H9 (cell line): Measurements from ENCODE around the gene HOXA7. TPM values are rescaled to one million over a fixed set of nuclear protein-coding genes. Genes with fewer than 3 reads are reported as not detected.

Source experiments
- DNase-seq: peaks from one replicate; pipeline ENCODE4 v3.0.0-alpha.2; 2017
- H2AFZ ChIP-seq: one replicate; pipeline ENCODE4 v1.6.1; 2013; ENCODE audit warnings: mild to moderate bottlenecking, low read length, control low read depth, moderate library complexity
- H2AK5ac ChIP-seq: 2 replicates; pipeline ENCODE4 v1.6.1; 2013; ENCODE audit warnings: low read length, control low read depth, mixed read lengths; ENCODE audit not compliant: insufficient read length
- H2BK120ac ChIP-seq: one replicate; pipeline ENCODE4 v1.6.1; 2013; ENCODE audit warnings: low read depth, mild to moderate bottlenecking, low read length, control low read depth, inconsistent platforms; ENCODE audit not compliant: poor library complexity, severe bottlenecking
- H2BK12ac ChIP-seq: 2 replicates; pipeline ENCODE4 v1.6.1; 2013; ENCODE audit warnings: low read length, control low read depth, mixed read lengths, low read depth; ENCODE audit not compliant: insufficient read length
- H2BK15ac ChIP-seq: 2 replicates; pipeline ENCODE4 v1.6.1; 2013; ENCODE audit warnings: low read depth, low read length, control low read depth
- H2BK20ac ChIP-seq: one replicate; pipeline ENCODE4 v1.6.1; 2013; ENCODE audit warnings: low read depth, mild to moderate bottlenecking, low read length, control low read depth, inconsistent platforms; ENCODE audit not compliant: poor library complexity, severe bottlenecking
- H2BK5ac ChIP-seq: 2 replicates; pipeline ENCODE4 v1.6.1; 2013; ENCODE audit warnings: low read length, control low read depth, mixed read lengths; ENCODE audit not compliant: insufficient read length
- H3K14ac ChIP-seq: 2 replicates; pipeline ENCODE4 v1.6.1; 2013; ENCODE audit warnings: low read length, control low read depth; ENCODE audit not compliant: insufficient read depth
- H3K18ac ChIP-seq: 2 replicates; pipeline ENCODE4 v1.6.1; 2013; ENCODE audit warnings: low read depth, mild to moderate bottlenecking, mixed read lengths, low read length, control low read depth; ENCODE audit not compliant: insufficient read length
- H3K23ac ChIP-seq: 2 replicates; pipeline ENCODE4 v1.6.1; 2013; ENCODE audit warnings: low read length, control low read depth, mixed read lengths, low read depth; ENCODE audit not compliant: insufficient read length
- H3K23me2 ChIP-seq: 2 replicates; pipeline ENCODE4 v1.6.1; 2013; ENCODE audit warnings: low read depth, mild to moderate bottlenecking, mixed read lengths, low read length, control low read depth; ENCODE audit not compliant: insufficient read length, poor library complexity, severe bottlenecking
- H3K27ac ChIP-seq: 2 replicates; pipeline ENCODE4 v1.5.1; 2013; ENCODE audit warnings: low read length, control low read depth, mixed read lengths, low read depth; ENCODE audit not compliant: insufficient read length
- H3K27me3 ChIP-seq: 2 replicates; pipeline ENCODE4 v1.6.1; 2013; ENCODE audit warnings: low read length, control low read depth, inconsistent platforms; ENCODE audit not compliant: insufficient read depth
- H3K4ac ChIP-seq: 2 replicates; pipeline ENCODE4 v1.6.1; 2013; ENCODE audit warnings: low read depth, mild to moderate bottlenecking, control low read depth, inconsistent platforms, low read length, moderate library complexity
- H3K4me1 ChIP-seq: 2 replicates; pipeline ENCODE4 v1.6.1; 2013; ENCODE audit warnings: low read length, control low read depth, inconsistent platforms; ENCODE audit not compliant: insufficient read depth
- H3K4me2 ChIP-seq: 2 replicates; pipeline ENCODE4 v1.6.1; 2013; ENCODE audit warnings: low read length, control low read depth, mixed read lengths; ENCODE audit not compliant: insufficient read length, insufficient read depth
- H3K56ac ChIP-seq: 2 replicates; pipeline ENCODE4 v1.6.1; 2013; ENCODE audit warnings: low read depth, mild to moderate bottlenecking, mixed read lengths, low read length, control low read depth; ENCODE audit not compliant: insufficient read length
- H3K79me1 ChIP-seq: 2 replicates; pipeline ENCODE4 v1.6.1; 2013; ENCODE audit warnings: low read depth, mild to moderate bottlenecking, moderate library complexity, low read length, control low read depth, inconsistent platforms; ENCODE audit not compliant: insufficient read depth, poor library complexity, severe bottlenecking
- H3K79me2 ChIP-seq: 2 replicates; pipeline ENCODE4 v1.6.1; 2013; ENCODE audit warnings: low read length, control low read depth, inconsistent platforms; ENCODE audit not compliant: insufficient read depth
- H3K9ac ChIP-seq: 2 replicates; pipeline ENCODE4 v1.6.1; 2013; ENCODE audit warnings: low read length, control low read depth, mixed read lengths; ENCODE audit not compliant: insufficient read length; ENCODE audit errors: extremely low read depth
- H3K9me3 ChIP-seq: one replicate; pipeline ENCODE4 v1.6.1; 2013; ENCODE audit warnings: low read depth, low read length, inconsistent platforms; ENCODE audit not compliant: control insufficient read depth
- H3T11ph ChIP-seq: one replicate; pipeline ENCODE4 v1.6.1; 2013; ENCODE audit warnings: mild to moderate bottlenecking, low read length, control low read depth, inconsistent platforms
- H4K20me1 ChIP-seq: one replicate; pipeline ENCODE4 v1.6.1; 2013; ENCODE audit not compliant: control insufficient read depth, insufficient read length, insufficient read depth
- H4K5ac ChIP-seq: 2 replicates; pipeline ENCODE4 v1.6.1; 2013; ENCODE audit warnings: low read depth, mild to moderate bottlenecking, mixed read lengths, low read length, control low read depth; ENCODE audit not compliant: insufficient read length
- H4K8ac ChIP-seq: replicated peaks from 2 replicates; pipeline ENCODE4 v1.6.1; 2013; ENCODE audit warnings: low read length, control low read depth, mixed read lengths, low read depth; ENCODE audit not compliant: insufficient read length
- H4K91ac ChIP-seq: 2 replicates; pipeline ENCODE4 v1.6.1; 2013; ENCODE audit warnings: low read depth, mild to moderate bottlenecking, moderate library complexity, mixed read lengths, low read length, control low read depth; ENCODE audit not compliant: insufficient read length
- H3K27ac Mint-ChIP-seq, 3 experiments: 2 replicates in 2 of 3; 3 replicates in 1 of 3; pipeline ENCODE4 v1.8.0; 2020 to 2021; ENCODE audit warnings: mixed read lengths in 3 of 3, mild to moderate bottlenecking in 1 of 3, moderate library complexity in 1 of 3
- H3K27me3 Mint-ChIP-seq: 2 replicates; pipeline ENCODE4 v1.8.0; 2021; ENCODE audit warnings: low read depth, mild to moderate bottlenecking, moderate library complexity, mixed read lengths
- H3K36me3 Mint-ChIP-seq, 3 experiments: 2 replicates in 2 of 3; 3 replicates in 1 of 3; pipeline ENCODE4 v1.8.0; 2020 to 2021; ENCODE audit warnings: low read depth in 3 of 3, mixed read lengths in 3 of 3; ENCODE audit not compliant: insufficient read depth in 1 of 3
- H3K4me1 Mint-ChIP-seq, 2 experiments: 2 replicates each; pipeline ENCODE4 v1.8.0; 2020; ENCODE audit warnings: mixed read lengths in 2 of 2
- H3K4me3 Mint-ChIP-seq, 2 experiments: 2 replicates in 1 of 2; 3 replicates in 1 of 2; pipeline ENCODE4 v1.8.0; 2020 to 2021; ENCODE audit warnings: mild to moderate bottlenecking in 2 of 2, mixed read lengths in 2 of 2, moderate library complexity in 1 of 2
- H3K9me3 Mint-ChIP-seq, 2 experiments: 2 replicates in 1 of 2; 3 replicates in 1 of 2; pipeline ENCODE4 v1.8.0; 2020; ENCODE audit warnings: mild to moderate bottlenecking in 2 of 2, mixed read lengths in 2 of 2, moderate library complexity in 1 of 2
- CTCF ChIP-seq: fragments of 200-600 bp; sonication (generic); conservative IDR thresholded peaks from 3 replicates; pipeline ENCODE4 v1.8.0; 2021; ENCODE audit warnings: antibody characterized with exemption, mild to moderate bottlenecking
- WGBS: extraction: QIAGEN DNeasy Blood & Tissue Kit; methylation state at CpG from one replicate; pipeline ENCODE4 v1.1.7; 2013; ENCODE audit warnings: missing lambda C conversion rate, low lambda C conversion rate, mixed read lengths; ENCODE audit not compliant: insufficient read length; ENCODE audit errors: extremely low coverage; 5-methylcytosine and 5-hydroxymethylcytosine counted together
- total RNA-seq: library from RNA; stranded (reverse); gene quantifications from 2 replicates; pipeline ENCODE4 v1.2.1, GENCODE V29; 2021

HOXA7 gene
- total RNA-seq, 1 experiment from 2014 or later = not detected

GRCh38 chr7:27116031-27116961, 40.2 kb downstream of the HOXA7 start:
- Mint-ChIP-seq H3K4me1 (peaks cover 3 to 14% of the 10 kb centered on the region in 2 experiments; a peak in 3 of 4 replicates), H3K9me3 (peaks cover 0 to 7% of the 10 kb centered on the region in 2 experiments; a peak in 3 of 5 replicates), H3K27ac (no peak overlapping the region), H3K27me3 (peaks cover 98% of the 10 kb centered on the region), H3K4me3 (no peak overlapping the region), H3K36me3 (peaks cover 0 to 5% (median 0%) of the 10 kb centered on the region in 3 experiments; a peak in 1 of 7 replicates)
- Histone ChIP-seq H2BK120ac (no peak overlapping the region), H2BK12ac (no peak overlapping the region), H4K91ac (no peak overlapping the region), H3K9ac (no peak overlapping the region), H3K9me3 (no peaks in the 10 kb centered on the region), H3K4ac (no peak overlapping the region), H2BK15ac (no peak overlapping the region), H3K27ac (no peak overlapping the region), H4K20me1 (no peaks in the 10 kb centered on the region), H3K56ac (no peak overlapping the region), H4K5ac (no peak overlapping the region), H3K27me3 (peaks cover 97% of the 10 kb centered on the region), H3K18ac (no peak overlapping the region), H3T11ph (no peak overlapping the region), H3K4me2 (no peak overlapping the region), H3K4me1 (no peaks in the 10 kb centered on the region), H3K79me1 (no peaks in the 10 kb centered on the region), H2AK5ac (no peak overlapping the region), H2BK5ac (no peak overlapping the region), H2BK20ac (no peak overlapping the region), H2AFZ (no peak overlapping the region), H3K79me2 (no peaks in the 10 kb centered on the region), H3K23ac (no peak overlapping the region), H4K8ac (no peak overlapping the region), H3K14ac (no peak overlapping the region), H3K23me2 (peaks cover 3% of the 10 kb centered on the region)
- DNase-seq = no peak
- no CpG with 5 or more reads among the region's 20 CpGs for WGBS
- no peak for TF ChIP-seq CTCF
